ENCODE measurements around the gene HID1.

GRCh38 chr17:74999523-74999922 lies 27.0 kb upstream of the HID1 start:
- TF ChIP-seq EZH2 (IDR thresholded peaks at IDR 0.05; ENCODE audit: insufficient read depth, poor library complexity, severe bottlenecking) = no peak
- TF ChIP-seq EZH2phosphoT487 (IDR thresholded peaks at IDR 0.05; ENCODE audit: insufficient read depth, low read depth) = no peak
